Left cardiac atrium (tissue), 4 donors: Measurements from ENCODE around the gene CHIT1. TPM values are rescaled to one million over a fixed set of nuclear protein-coding genes. Genes with fewer than 3 reads are reported as not detected.
A peak's percentile ranks its signal among the peaks of the same experiment; 100 is the strongest.

Experiments
- ATAC-seq, 2 donors: fragments of 200-7000 bp; cut with Tn5 transposase; one replicate each; pipeline ENCODE4 v1.9.1; 2020; ENCODE audit warnings: mild to moderate bottlenecking in 2 of 2, moderate library complexity in 2 of 2
- DNase-seq: peaks from one replicate; pipeline ENCODE4 v3.0.0-alpha.2; 2020
- intact Hi-C, 2 donors: fragments of 100-400 bp; cut with DNase I; formaldehyde crosslinking; loops; one replicate each; pipeline versions ENCODE4 v1.14.1 to v1.15.1; 2022 to 2023
- total RNA-seq, 2 donors: library from RNA; stranded (reverse); fragmentation: NEBNext Ultra II Directional; extraction: Animal tissue kit (Norgen Biotek cat#: 25700); gene quantifications; one replicate each; pipeline ENCODE4 v1.2.1, GENCODE V29; 2021
- donor health status: DM: no; HTN: yes; CAD: no.
- donor health status: DM: no; HTN: yes; CAD: no; lungs with severe emphysema.
- donor health status: DM: yes; HTN: yes; CAD: no.
- donor health status: Dilated cardiomyopathy.

Gene CHIT1
- total RNA-seq, 2 donors from 2014 or later = 0.63 to 1.3 TPM

- intact Hi-C loops = no loop called here
- DNase-seq = no peak
- ATAC-seq = no peak
Observed at GRCh38 chr1:203183828-203184227, 45.6 kb downstream of the CHIT1 start.

- no peak for DNase-seq
- no peak for ATAC-seq
- intact Hi-C loops = no loop called here
Observed at GRCh38 chr1:203182387-203182953, 47.0 kb downstream of the CHIT1 start.

- ATAC-seq (no peak), DNase-seq (no peak)
- intact Hi-C loops = no loop called here
Observed at GRCh38 chr1:203181586-203182386, 47.7 kb downstream of the CHIT1 start.

- ATAC-seq (no peak), DNase-seq (no peak)
- intact Hi-C loops = no loop called here
Observed at GRCh38 chr1:203180611-203181330, 48.7 kb downstream of the CHIT1 start.

GRCh38 chr1:203179667-203180005 is 49.8 kb downstream of the CHIT1 start:
- ATAC-seq (no peak), DNase-seq (no peak)
- intact Hi-C loops = no loop called here

- intact Hi-C loops = no loop called here
- ATAC-seq (no peak), DNase-seq (no peak)
Observed at GRCh38 chr1:203178821-203179666, 50.4 kb downstream of the CHIT1 start.

GRCh38 chr1:203178083-203178482 is 51.4 kb downstream of the CHIT1 start:
- no peak for ATAC-seq
- intact Hi-C loops = no loop called here
- no peak for DNase-seq

GRCh38 chr1:203177470-203178039 is 51.9 kb downstream of the CHIT1 start:
- DNase-seq (no peak), ATAC-seq (peak in 1 of 2 donors; percentile 44)
- intact Hi-C loops = no loop called here

- ATAC-seq = no peak
- intact Hi-C loops = no loop called here
- DNase-seq = no peak
Observed at GRCh38 chr1:203177036-203177405, 52.5 kb downstream of the CHIT1 start.

- no peak for ATAC-seq
Observed at GRCh38 chr1:203176273-203177035, 53.0 kb downstream of the CHIT1 start.

GRCh38 chr1:203175827-203176241 is 53.6 kb downstream of the CHIT1 start:
- no peak for DNase-seq
- intact Hi-C loops = no loop called here
- peak; percentile 50 to 60 for ATAC-seq

More at GRCh38 chr1:203176273-203177035, 53.0 kb downstream of the CHIT1 start:
- intact Hi-C loops = no loop called here
- DNase-seq = no peak

- DNase-seq = no peak
- intact Hi-C loops = no loop called here
- ATAC-seq = no peak
Observed at GRCh38 chr1:203175237-203175826, 54.1 kb downstream of the CHIT1 start, which contains the start of gene MYBPH. Gene MYBPH (minus strand): TSS chr1:203175826. CDS start chr1:203175755, 71 bp downstream.

- no peak for DNase-seq
- no peak for ATAC-seq
- intact Hi-C loops = loop anchor here in 1 of 2 donors (5.0 kb wide), 2 partner anchors 43 to 137 kb away; no protein-coding TSS in a partner anchor
Observed at GRCh38 chr1:203174324-203174985, 55.0 kb downstream of the CHIT1 start.

GRCh38 chr1:203173566-203173965 is 55.9 kb downstream of the CHIT1 start:
- intact Hi-C loops = loop anchor here in 1 of 2 donors (2.0 to 5.0 kb wide), 3 partner anchors 44 to 136 kb away; no protein-coding TSS in a partner anchor
- DNase-seq = no peak
- ATAC-seq = no peak

- intact Hi-C loops = loop anchor here in 1 of 2 donors (2.0 to 5.0 kb wide), 3 partner anchors 44 to 136 kb away; no protein-coding TSS in a partner anchor
- DNase-seq (no peak), ATAC-seq (no peak)
Observed at GRCh38 chr1:203173011-203173555, 56.4 kb downstream of the CHIT1 start.

- peak; percentile 63 for DNase-seq
- intact Hi-C loops = loop anchor here in 1 of 2 donors (2.0 to 5.0 kb wide), 3 partner anchors 45 to 135 kb away; no protein-coding TSS in a partner anchor
- ATAC-seq = peak; percentile 62 to 64
Observed at GRCh38 chr1:203172184-203173010, 57.1 kb downstream of the CHIT1 start.
